ENCODE measurements around the gene NOC3L. TPM values are rescaled to one million over a fixed set of nuclear protein-coding genes. Genes with fewer than 3 reads are reported as not detected.
"Not testable (repeated sequence)": the region's sequence is repeated elsewhere in the genome, so short reads cannot be mapped to it uniquely, and the experiment has no call there.

The NOC3L gene
- total RNA-seq, 2 donors from 2014 or later: 18.8 to 22.2 TPM

GRCh38 chr10:94351089-94351488 lies 11.7 kb downstream of the NOC3L start:
- DNase-seq: no peak
- no peak overlapping the region for H3K9ac ChIP-seq (ENCODE audit: extremely low read depth, low read length, poor library complexity, severe bottlenecking)
- no peak overlapping the region for H3K4me3 ChIP-seq (ENCODE audit: low read length)
- peaks cover 40% of the 10 kb centered on the region for H3K36me3 Mint-ChIP-seq (ENCODE audit: low read depth)
- peaks cover 87% of the 10 kb centered on the region for H3K36me3 ChIP-seq (ENCODE audit: control insufficient read depth, insufficient read depth, low read length)
- no peaks in the 10 kb centered on the region for H3K9me3 ChIP-seq (ENCODE audit: control insufficient read depth, low read length)
- no peak overlapping the region for H3K27ac Mint-ChIP-seq
- TF ChIP-seq, protein P1, sequence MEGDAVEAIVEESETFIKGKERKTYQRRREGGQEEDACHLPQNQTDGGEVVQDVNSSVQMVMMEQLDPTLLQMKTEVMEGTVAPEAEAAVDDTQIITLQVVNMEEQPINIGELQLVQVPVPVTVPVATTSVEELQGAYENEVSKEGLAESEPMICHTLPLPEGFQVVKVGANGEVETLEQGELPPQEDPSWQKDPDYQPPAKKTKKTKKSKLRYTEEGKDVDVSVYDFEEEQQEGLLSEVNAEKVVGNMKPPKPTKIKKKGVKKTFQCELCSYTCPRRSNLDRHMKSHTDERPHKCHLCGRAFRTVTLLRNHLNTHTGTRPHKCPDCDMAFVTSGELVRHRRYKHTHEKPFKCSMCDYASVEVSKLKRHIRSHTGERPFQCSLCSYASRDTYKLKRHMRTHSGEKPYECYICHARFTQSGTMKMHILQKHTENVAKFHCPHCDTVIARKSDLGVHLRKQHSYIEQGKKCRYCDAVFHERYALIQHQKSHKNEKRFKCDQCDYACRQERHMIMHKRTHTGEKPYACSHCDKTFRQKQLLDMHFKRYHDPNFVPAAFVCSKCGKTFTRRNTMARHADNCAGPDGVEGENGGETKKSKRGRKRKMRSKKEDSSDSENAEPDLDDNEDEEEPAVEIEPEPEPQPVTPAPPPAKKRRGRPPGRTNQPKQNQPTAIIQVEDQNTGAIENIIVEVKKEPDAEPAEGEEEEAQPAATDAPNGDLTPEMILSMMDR (conservative IDR thresholded peaks at IDR 0.05): no peak
- no peaks in the 10 kb centered on the region for H3K9me3 Mint-ChIP-seq
- H3K4me3 Mint-ChIP-seq: no peak overlapping the region
- no peaks in the 10 kb centered on the region for H3K4me1 ChIP-seq (ENCODE audit: control insufficient read depth, insufficient read depth, low read length)
- H3K27me3 ChIP-seq (ENCODE audit: control insufficient read depth, insufficient read depth, low read length, poor library complexity, severe bottlenecking): no peaks in the 10 kb centered on the region
- H3K27me3 Mint-ChIP-seq (ENCODE audit: insufficient read depth): no peaks in the 10 kb centered on the region
- no peak overlapping the region for H3K27ac ChIP-seq (ENCODE audit: low read depth, low read length)
- H3K4me1 Mint-ChIP-seq: no peaks in the 10 kb centered on the region

- not testable (repeated sequence) for H3K4me3 Mint-ChIP-seq; DNase-seq; H3K27ac ChIP-seq (ENCODE audit: low read depth, low read length); H3K27me3 Mint-ChIP-seq (ENCODE audit: insufficient read depth); H3K9me3 ChIP-seq (ENCODE audit: control insufficient read depth, low read length); H3K9ac ChIP-seq (ENCODE audit: extremely low read depth, low read length, poor library complexity, severe bottlenecking); H3K4me3 ChIP-seq (ENCODE audit: low read length); H3K9me3 Mint-ChIP-seq; H3K4me1 ChIP-seq (ENCODE audit: control insufficient read depth, insufficient read depth, low read length); H3K4me1 Mint-ChIP-seq; H3K27ac Mint-ChIP-seq; H3K27me3 ChIP-seq (ENCODE audit: control insufficient read depth, insufficient read depth, low read length, poor library complexity, severe bottlenecking)
- peaks cover 87% of the 10 kb centered on the region for H3K36me3 ChIP-seq (ENCODE audit: control insufficient read depth, insufficient read depth, low read length)
- H3K36me3 Mint-ChIP-seq (ENCODE audit: low read depth): peaks cover 40% of the 10 kb centered on the region
- 92 to 100% methylated on average over 3 of the region's 4 CpGs for WGBS, 2 experiments (ENCODE audit: insufficient coverage in 1 of 2, insufficient read length in 1 of 2)
Observed at GRCh38 chr10:94350500-94350899, 12.2 kb downstream of the NOC3L start.

DNA sequence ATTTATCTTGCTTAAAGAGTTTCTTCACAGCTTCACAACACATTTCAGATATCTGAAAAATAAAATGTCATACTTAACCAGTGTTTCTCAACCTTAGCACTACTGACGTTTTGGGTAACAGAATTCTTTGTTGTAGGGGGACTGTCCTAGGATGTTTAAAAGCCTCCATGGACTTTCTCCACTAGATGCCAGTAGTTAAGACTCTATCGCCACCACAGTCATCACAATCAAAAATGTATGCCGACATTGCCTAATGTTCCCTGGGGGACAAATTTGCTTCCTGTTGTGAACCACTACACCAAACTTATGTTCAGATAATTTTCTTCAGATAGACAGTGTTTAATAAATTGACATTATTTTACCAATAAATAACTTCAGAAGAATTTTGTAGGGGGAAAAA lies 13.4 kb downstream of the NOC3L start:
- WGBS, 2 experiments (ENCODE audit: insufficient coverage in 1 of 2, insufficient read length in 1 of 2): 89 to 100% methylated on average over 3 of the region's 3 CpGs
- Mint-ChIP-seq H3K27me3 (ENCODE audit: insufficient read depth) (no peaks in the 10 kb centered on the region), H3K4me1 (no peaks in the 10 kb centered on the region), H3K36me3 (ENCODE audit: low read depth) (peaks cover 40% of the 10 kb centered on the region), H3K4me3 (no peak overlapping the region), H3K27ac (no peak overlapping the region), H3K9me3 (no peaks in the 10 kb centered on the region)
- H3K27me3 ChIP-seq (ENCODE audit: control insufficient read depth, insufficient read depth, low read length, poor library complexity, severe bottlenecking): no peaks in the 10 kb centered on the region
- H3K4me1 ChIP-seq (ENCODE audit: control insufficient read depth, insufficient read depth, low read length): no peaks in the 10 kb centered on the region
- no peak for DNase-seq
- peaks cover 87% of the 10 kb centered on the region for H3K36me3 ChIP-seq (ENCODE audit: control insufficient read depth, insufficient read depth, low read length)
- no peak overlapping the region for H3K9ac ChIP-seq (ENCODE audit: extremely low read depth, low read length, poor library complexity, severe bottlenecking)
- H3K9me3 ChIP-seq (ENCODE audit: control insufficient read depth, low read length): no peaks in the 10 kb centered on the region
- H3K4me3 ChIP-seq (ENCODE audit: low read length): no peak overlapping the region
- TF ChIP-seq, protein P1 (conservative IDR thresholded peaks at IDR 0.05): peak; percentile 39
- H3K27ac ChIP-seq (ENCODE audit: low read depth, low read length): no peak overlapping the region

- no peak overlapping the region for H3K4me3 Mint-ChIP-seq
- H3K9me3 ChIP-seq (ENCODE audit: control insufficient read depth, low read length): no peaks in the 10 kb centered on the region
- H3K9ac ChIP-seq (ENCODE audit: extremely low read depth, low read length, poor library complexity, severe bottlenecking): no peak overlapping the region
- 93 to 94% methylated on average over 4 to 5 of the region's 6 CpGs for WGBS, 2 experiments (ENCODE audit: insufficient coverage in 1 of 2, insufficient read length in 1 of 2)
- TF ChIP-seq, protein P1 (conservative IDR thresholded peaks at IDR 0.05): no peak
- no peak overlapping the region for H3K27ac Mint-ChIP-seq
- no peaks in the 10 kb centered on the region for H3K4me1 Mint-ChIP-seq
- H3K36me3 ChIP-seq (ENCODE audit: control insufficient read depth, insufficient read depth, low read length): peaks cover 81% of the 10 kb centered on the region
- no peaks in the 10 kb centered on the region for H3K9me3 Mint-ChIP-seq
- H3K4me1 ChIP-seq (ENCODE audit: control insufficient read depth, insufficient read depth, low read length): no peaks in the 10 kb centered on the region
- H3K27me3 ChIP-seq (ENCODE audit: control insufficient read depth, insufficient read depth, low read length, poor library complexity, severe bottlenecking): no peaks in the 10 kb centered on the region
- no peak overlapping the region for H3K4me3 ChIP-seq (ENCODE audit: low read length)
- H3K27me3 Mint-ChIP-seq (ENCODE audit: insufficient read depth): no peaks in the 10 kb centered on the region
- no peak for DNase-seq
- no peak overlapping the region for H3K27ac ChIP-seq (ENCODE audit: low read depth, low read length)
- peaks cover 36% of the 10 kb centered on the region for H3K36me3 Mint-ChIP-seq (ENCODE audit: low read depth)
Observed at GRCh38 chr10:94344522-94345122, 18.1 kb downstream of the NOC3L start.
